Panc1 (cell line): Measurements from ENCODE around the gene RABEPK. TPM values are rescaled to one million over a fixed set of nuclear protein-coding genes. Genes with fewer than 3 reads are reported as not detected.

ENCODE experiments used
- ATAC-seq: fragments of 200-7000 bp; cut with Tn5 transposase; 2 replicates; pipeline ENCODE4 v1.9.1; 2020; ENCODE audit warnings: mild to moderate bottlenecking, moderate library complexity
- BruUV-seq: library from RNA; stranded (reverse); fragments of 400-500 nt; replicated peaks from 2 replicates; lab custom pipeline; 2021; lab: Mats Ljungman, UMichigan
- CTCF ChIA-PET: fragments of 300-600 bp; sonication (Branson Sonifier 250); formaldehyde crosslinking; loops from one replicate; lab custom pipeline; 2022; ENCODE audit warnings: antibody characterized with exemption; lab: Charles Lee
- POLR2A ChIA-PET: fragments of 300-600 bp; sonication (Branson Sonifier 250); formaldehyde crosslinking; loops from one replicate; lab custom pipeline; 2022; ENCODE audit warnings: antibody characterized with exemption; lab: Charles Lee
- DNase-seq: peaks from one replicate; pipeline ENCODE4 v3.0.0-alpha.2; 2010; ENCODE audit warnings: low read depth, low spot score
- H3K27ac ChIP-seq: 2 replicates; pipeline ENCODE4 v1.5.1; 2011; ENCODE audit warnings: mild to moderate bottlenecking, low read length, inconsistent platforms
- H3K27me3 ChIP-seq: fragments of 200-500 bp; sonication (Bioruptor generic); 2 replicates; pipeline ENCODE4 v1.6.0; 2014; ENCODE audit warnings: low read length, inconsistent platforms; ENCODE audit not compliant: control insufficient read depth, insufficient read depth
- H3K36me3 ChIP-seq: fragments of 200-500 bp; sonication (Bioruptor generic); 2 replicates; pipeline ENCODE4 v1.5.1; 2014; ENCODE audit warnings: inconsistent platforms, mild to moderate bottlenecking, low read length, moderate library complexity; ENCODE audit not compliant: control insufficient read depth, insufficient read depth
- H3K4me1 ChIP-seq: 2 replicates; pipeline ENCODE4 v1.5.1; 2011; ENCODE audit warnings: inconsistent platforms, mild to moderate bottlenecking, low read length, moderate library complexity; ENCODE audit not compliant: control insufficient read depth, insufficient read depth
- H3K4me3 ChIP-seq, 2 experiments: 2 replicates each; pipeline ENCODE4 v1.5.1; 2011 to 2012; ENCODE audit warnings: low read depth in 2 of 2, low read length in 2 of 2, mild to moderate bottlenecking in 2 of 2, inconsistent platforms in 1 of 2, moderate library complexity in 1 of 2
- H3K9me3 ChIP-seq: fragments of 200-500 bp; sonication (Bioruptor generic); 2 replicates; pipeline ENCODE4 v1.5.1; 2014; ENCODE audit warnings: low read depth, mild to moderate bottlenecking, inconsistent platforms, low read length, moderate library complexity; ENCODE audit not compliant: control insufficient read depth, insufficient read depth
- POLR2AphosphoS5 ChIP-seq: IDR thresholded peaks from 2 replicates; pipeline ENCODE4 v1.6.1; 2012; ENCODE audit warnings: mild to moderate bottlenecking, low read depth, low read length, moderate library complexity
- SIN3A ChIP-seq: IDR thresholded peaks from 2 replicates; pipeline ENCODE4 v1.6.1; 2012; ENCODE audit warnings: low read depth, mild to moderate bottlenecking, low read length, moderate library complexity, borderline replicate concordance; ENCODE audit not compliant: insufficient read depth
- TCF7L2 ChIP-seq: IDR thresholded peaks from 2 replicates; pipeline ENCODE4 v1.6.1; 2011; ENCODE audit warnings: mild to moderate bottlenecking, low read depth, low read length, inconsistent platforms
- in situ Hi-C: cut with HindIII; loops from 2 replicates; pipeline ENCODE4 v1.10.0; 2016; ENCODE audit warnings: low sequenced_read_pairs, low pct_unique_long_range_greater_than_20kb
- intact Hi-C: fragments of 100-400 bp; cut with micrococcal nuclease; formaldehyde crosslinking; loops from one replicate; pipeline ENCODE4 v1.10.0; 2022; ENCODE audit not compliant: unreplicated experiment
- total RNA-seq: library from RNA; stranded (reverse); gene quantifications from one replicate; pipeline ENCODE4 v1.2.1, GENCODE V29; 2021; ENCODE audit not compliant: unreplicated experiment
- TF ChIP-seq, protein P1 (sequence below), 2 experiments: IDR thresholded peaks; 2 replicates each; pipeline ENCODE4 v1.6.1; 2011 to 2012; ENCODE audit warnings: low read depth in 2 of 2, control low read depth in 1 of 2, low read length in 1 of 2, mild to moderate bottlenecking in 1 of 2, moderate library complexity in 1 of 2; ENCODE audit not compliant: insufficient read depth in 1 of 2

The RABEPK gene
- total RNA-seq, 1 experiment from 2014 or later = 33.9 TPM

- ChIA-PET CTCF (interaction anchor here (0.5 kb wide), 2 partner anchors 17 to 143 kb away, joined by 3 to 4 read pairs; no protein-coding TSS in a partner anchor), POLR2A (interaction anchor here (0.5 to 0.8 kb wide), 3 partner anchors 24 to 434 kb away, joined by 3 to 11 read pairs (median 4); no protein-coding TSS in a partner anchor)
- Histone ChIP-seq H3K4me3 (peak within 1 kb of the TSS; percentile 89 to 95), H3K9me3 (no peaks in the 10 kb centered on the region), H3K36me3 (peaks cover 34% of the 10 kb centered on the region), H3K27ac (peak within 1 kb of the TSS; percentile 98), H3K4me1 (peaks cover 37% of the 10 kb centered on the region), H3K27me3 (no peaks in the 10 kb centered on the region)
- in situ Hi-C loops (no loop called here), intact Hi-C loops (no loop called here)
- ATAC-seq = peak; percentile 95
- peak; percentile 98 for TF ChIP-seq POLR2AphosphoS5
- TF ChIP-seq, protein P1, sequence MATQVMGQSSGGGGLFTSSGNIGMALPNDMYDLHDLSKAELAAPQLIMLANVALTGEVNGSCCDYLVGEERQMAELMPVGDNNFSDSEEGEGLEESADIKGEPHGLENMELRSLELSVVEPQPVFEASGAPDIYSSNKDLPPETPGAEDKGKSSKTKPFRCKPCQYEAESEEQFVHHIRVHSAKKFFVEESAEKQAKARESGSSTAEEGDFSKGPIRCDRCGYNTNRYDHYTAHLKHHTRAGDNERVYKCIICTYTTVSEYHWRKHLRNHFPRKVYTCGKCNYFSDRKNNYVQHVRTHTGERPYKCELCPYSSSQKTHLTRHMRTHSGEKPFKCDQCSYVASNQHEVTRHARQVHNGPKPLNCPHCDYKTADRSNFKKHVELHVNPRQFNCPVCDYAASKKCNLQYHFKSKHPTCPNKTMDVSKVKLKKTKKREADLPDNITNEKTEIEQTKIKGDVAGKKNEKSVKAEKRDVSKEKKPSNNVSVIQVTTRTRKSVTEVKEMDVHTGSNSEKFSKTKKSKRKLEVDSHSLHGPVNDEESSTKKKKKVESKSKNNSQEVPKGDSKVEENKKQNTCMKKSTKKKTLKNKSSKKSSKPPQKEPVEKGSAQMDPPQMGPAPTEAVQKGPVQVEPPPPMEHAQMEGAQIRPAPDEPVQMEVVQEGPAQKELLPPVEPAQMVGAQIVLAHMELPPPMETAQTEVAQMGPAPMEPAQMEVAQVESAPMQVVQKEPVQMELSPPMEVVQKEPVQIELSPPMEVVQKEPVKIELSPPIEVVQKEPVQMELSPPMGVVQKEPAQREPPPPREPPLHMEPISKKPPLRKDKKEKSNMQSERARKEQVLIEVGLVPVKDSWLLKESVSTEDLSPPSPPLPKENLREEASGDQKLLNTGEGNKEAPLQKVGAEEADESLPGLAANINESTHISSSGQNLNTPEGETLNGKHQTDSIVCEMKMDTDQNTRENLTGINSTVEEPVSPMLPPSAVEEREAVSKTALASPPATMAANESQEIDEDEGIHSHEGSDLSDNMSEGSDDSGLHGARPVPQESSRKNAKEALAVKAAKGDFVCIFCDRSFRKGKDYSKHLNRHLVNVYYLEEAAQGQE (IDR thresholded peaks at IDR 0.05; ENCODE audit: insufficient read depth in 1 of 2, low read depth in 2 of 2, low read length in 1 of 2) = 0 out of 4 replicates have a peak, but pooled peaks of 1 of the 2 experiments have one; percentile 37
- no peak for TF ChIP-seq TCF7L2
- peak; percentile 97 for DNase-seq
- BruUV-seq = TSS peak; percentile 83
Measured at GRCh38 chr9:125241000-125241862, 40.9 kb downstream of the RABEPK start, which contains the start of gene HSPA5. HSPA5 (minus strand) TSS chr9:125241343; CDS start chr9:125241126, 217 bp downstream.

DNA sequence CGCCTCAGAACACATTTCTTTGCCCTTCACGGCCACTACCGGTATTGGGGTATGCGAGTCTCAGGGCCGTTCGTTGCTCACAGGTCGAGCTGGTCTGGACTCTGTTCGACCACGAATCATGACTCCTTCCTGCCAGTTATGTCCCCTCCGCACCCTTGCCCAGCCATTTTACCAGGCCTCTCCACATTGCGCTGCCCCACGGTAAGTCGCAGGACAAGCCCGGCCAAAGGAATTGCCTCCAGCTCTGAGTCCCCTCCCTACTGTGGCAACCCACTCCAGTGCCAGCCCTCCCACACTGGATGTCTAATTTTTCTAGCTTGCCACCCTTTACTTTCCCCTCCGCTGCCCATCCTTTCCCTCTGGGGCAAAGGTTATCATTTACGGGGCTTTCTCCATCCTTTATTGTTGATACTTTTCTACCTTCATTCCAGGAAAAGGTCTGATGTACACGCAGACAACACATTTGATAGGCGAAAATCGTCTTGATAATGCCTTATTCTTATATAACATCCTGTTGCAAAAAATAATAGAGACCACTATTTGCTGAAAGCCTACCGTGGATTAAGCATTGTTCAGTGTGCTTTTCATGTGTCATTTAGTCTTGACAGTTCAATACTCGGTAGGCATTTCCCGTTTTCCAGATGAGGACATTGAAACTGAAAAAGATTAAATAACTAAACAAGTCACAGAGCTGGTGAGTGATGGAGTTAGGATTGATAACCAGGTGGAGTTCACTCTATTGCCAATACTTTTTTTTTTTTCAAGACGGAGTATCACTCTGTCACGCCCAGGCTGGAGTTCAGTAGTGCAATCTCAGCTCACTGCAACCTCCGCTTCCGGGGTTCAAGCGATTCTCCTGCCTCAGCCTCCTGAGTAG lies 41.8 kb downstream of the RABEPK start:
- ATAC-seq (peak; percentile 27), DNase-seq (no peak)
- Histone ChIP-seq H3K36me3 (peaks cover 29% of the 10 kb centered on the region), H3K4me1 (peaks cover 31% of the 10 kb centered on the region), H3K4me3 (peak overlapping the region; percentile 68 to 77), H3K9me3 (no peaks in the 10 kb centered on the region), H3K27ac (peak overlapping the region; percentile 98), H3K27me3 (no peaks in the 10 kb centered on the region)
- BruUV-seq = TSS peak; percentile 99
- TF ChIP-seq SIN3A (no peak), POLR2AphosphoS5 (no peak; the same call in 1 of the 2 replicates)
- intact Hi-C loops (no loop called here), in situ Hi-C loops (no loop called here)
- ChIA-PET CTCF (interaction anchor here (0.7 kb wide), 1 partner anchor 1000 kb away, joined by 6 read pairs; no protein-coding TSS in a partner anchor), POLR2A (interaction anchor here (0.6 to 0.7 kb wide), 4 partner anchors 9 to 1095 kb away, joined by 3 to 7 read pairs (median 6); no protein-coding TSS in a partner anchor)
